Small intestine (tissue), 7 donors: ENCODE measurements around the gene SASH1. TPM values are rescaled to one million over a fixed set of nuclear protein-coding genes. Genes with fewer than 3 reads are reported as not detected.

ENCODE experiments used
- DNase-seq, 2 donors: peaks; one replicate each; pipeline versions ENCODE4 v3.0.0 to v3.0.0-alpha.2; 2013
- FAIRE-seq: peaks from 2 replicates; lab custom pipeline; 2012; peaks lifted over from hg19 to GRCh38; lab: Jason Lieb, UNC
- H3K27ac ChIP-seq, 3 donors: one replicate each; pipeline ENCODE4 v1.5.1; 2013; ENCODE audit warnings: low read length in 2 of 3, mild to moderate bottlenecking in 2 of 3, control low read depth in 1 of 3, inconsistent platforms in 1 of 3, low read depth in 1 of 3, moderate library complexity in 1 of 3
- H3K27me3 ChIP-seq, 3 donors: one replicate each; pipeline ENCODE4 v1.6.1; 2013; ENCODE audit warnings: low read length in 3 of 3, inconsistent platforms in 1 of 3; ENCODE audit not compliant: control insufficient read depth in 3 of 3, insufficient read depth in 3 of 3
- H3K36me3 ChIP-seq, 3 donors: one replicate each; pipeline ENCODE4 v1.6.1; 2013; ENCODE audit warnings: low read length in 3 of 3, inconsistent platforms in 1 of 3, low read depth in 1 of 3, mild to moderate bottlenecking in 1 of 3, moderate library complexity in 1 of 3; ENCODE audit not compliant: control insufficient read depth in 3 of 3, insufficient read depth in 2 of 3
- H3K4me1 ChIP-seq, 3 donors: one replicate each; pipeline ENCODE4 v1.6.1; 2013; ENCODE audit warnings: low read length in 2 of 3, inconsistent platforms in 1 of 3, low read depth in 1 of 3, mild to moderate bottlenecking in 1 of 3, moderate library complexity in 1 of 3; ENCODE audit not compliant: control insufficient read depth in 3 of 3, insufficient read depth in 2 of 3
- H3K4me3 ChIP-seq, 3 donors: one replicate each; pipeline ENCODE4 v1.5.1; 2013; ENCODE audit warnings: low read length in 3 of 3, control low read depth in 1 of 3, inconsistent platforms in 1 of 3, low read depth in 1 of 3, mild to moderate bottlenecking in 1 of 3, moderate library complexity in 1 of 3
- H3K9me3 ChIP-seq, 2 donors: one replicate each; pipeline ENCODE4 v1.6.1; 2013; ENCODE audit warnings: low read depth in 1 of 2, low read length in 1 of 2; ENCODE audit not compliant: control insufficient read depth in 2 of 2, insufficient read depth in 1 of 2
- WGBS, 3 donors: extraction: QIAGEN DNeasy Blood & Tissue Kit; methylation state at CpG; one replicate each; pipeline ENCODE4 v1.1.7; 2013; 5-methylcytosine and 5-hydroxymethylcytosine counted together
- polyA plus RNA-seq, 4 donors: library from polyadenylated mRNA; stranded (reverse) in 3 of 4; unstranded in 1 of 4; fragments of 200-250 nt in 3 of 4; fragments of 120-200 nt in 1 of 4; gene quantifications; one replicate each; pipeline versions ENCODE4 v1.2.1 to v1.2.3, GENCODE V29; 2013
- donor health status: healthy with polysubstance abuse.
- donor health status: control.
- donor health status: control.
- donor health status: Bipolar disorder and iron deficiency.
- donor health status: healthy.

SASH1 gene
- polyA plus RNA-seq, 4 donors = 1.3 to 16.1 (median 8.0) TPM

DNA sequence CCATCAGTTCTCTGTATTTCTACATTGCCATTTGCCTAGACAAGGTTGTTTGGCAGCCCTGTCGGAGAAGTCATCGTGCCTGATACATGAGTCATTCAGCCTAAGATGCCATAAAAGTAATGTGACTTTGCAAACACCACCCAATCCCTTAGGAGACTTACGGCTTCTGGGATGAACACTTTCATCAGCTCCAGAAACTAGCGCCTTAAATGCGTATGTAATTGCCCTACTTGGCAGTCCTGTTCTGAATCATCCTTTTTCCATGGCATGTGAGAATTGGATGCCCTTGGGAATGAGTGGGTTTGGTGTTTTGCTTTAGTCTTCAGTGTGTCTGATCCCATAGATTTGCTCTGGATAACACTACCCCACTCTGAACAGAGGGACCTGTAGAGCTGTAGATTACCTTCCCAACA is 158.5 kb downstream of the SASH1 start:
- WGBS, 3 donors = 63 to 75% (median 73%) methylated on average over 5 of the region's 5 CpGs
- Histone ChIP-seq H3K9me3 (no peaks in the 10 kb centered on the region), H3K36me3 (peaks cover 0 to 7% (median 0%) of the 10 kb centered on the region in 3 donors), H3K27ac (peak overlapping the region in 1 of 3 donors; percentile 82), H3K4me3 (no peak overlapping the region), H3K4me1 (peaks cover 0 to 3% (median 0%) of the 10 kb centered on the region in 3 donors), H3K27me3 (no peaks in the 10 kb centered on the region)
- FAIRE-seq = no peak
- peak; percentile 25 to 51 for DNase-seq

DNA sequence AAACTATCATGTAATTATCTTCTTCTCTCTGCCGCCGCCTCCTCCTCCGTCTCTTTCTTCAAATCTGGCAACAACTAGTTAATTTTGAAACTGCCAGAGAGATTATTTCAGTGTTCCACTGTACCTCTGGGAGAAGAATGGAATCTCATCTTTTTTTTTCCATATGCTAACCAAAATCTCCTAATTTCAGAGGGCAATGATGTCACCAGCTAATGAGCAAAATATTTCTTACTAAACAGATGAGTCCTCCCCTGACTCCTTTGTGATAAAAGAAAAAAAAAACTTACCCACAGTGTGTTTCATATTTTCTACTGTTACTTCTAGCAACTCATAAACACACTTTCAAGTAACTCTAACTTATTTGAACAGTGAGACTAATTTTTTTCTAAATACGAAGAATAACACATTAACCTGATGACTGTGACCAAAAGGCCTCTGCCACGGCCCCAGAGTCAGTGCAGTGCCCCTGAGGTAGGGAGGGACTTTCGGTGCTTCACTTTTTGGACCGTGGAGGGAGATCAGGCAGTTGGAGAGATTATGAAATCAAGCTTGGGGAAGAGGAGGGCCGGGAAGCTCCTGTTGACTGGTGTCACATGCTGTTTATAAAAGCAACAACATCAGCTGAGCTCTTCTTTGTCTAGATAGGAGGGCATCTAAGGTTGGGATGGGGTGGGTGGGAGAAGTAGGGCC is 159.6 kb downstream of the SASH1 start:
- DNase-seq (no peak), FAIRE-seq (no peak)
- WGBS, 3 donors = 72 to 89% (median 85%) methylated on average over 8 of the region's 8 CpGs
- Histone ChIP-seq H3K27me3 (no peaks in the 10 kb centered on the region), H3K36me3 (peaks cover 0 to 5% (median 0%) of the 10 kb centered on the region in 3 donors), H3K4me3 (no peak overlapping the region), H3K9me3 (no peaks in the 10 kb centered on the region), H3K27ac (peak overlapping the region in 1 of 3 donors; percentile 71), H3K4me1 (peaks cover 0 to 3% (median 0%) of the 10 kb centered on the region in 3 donors)

DNA sequence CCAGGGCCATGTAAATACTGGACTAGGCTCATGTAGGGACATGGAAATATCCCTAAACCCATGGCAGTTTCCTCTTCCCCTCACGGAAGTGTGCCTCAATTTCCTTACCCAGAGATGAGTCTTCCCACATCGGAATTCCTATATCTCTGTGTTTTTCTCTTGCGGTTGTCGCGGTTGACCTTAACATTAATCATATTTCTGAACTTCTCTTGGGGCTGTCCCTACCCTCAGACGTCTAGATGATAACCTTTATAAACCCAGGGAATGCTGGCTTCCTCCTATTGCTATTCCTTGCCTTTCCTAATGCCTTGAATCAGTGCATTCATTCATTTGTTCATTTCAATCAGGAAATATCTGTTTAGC is 160.1 kb downstream of the SASH1 start:
- FAIRE-seq = no peak
- Histone ChIP-seq H3K4me1 (peaks cover 0 to 3% (median 0%) of the 10 kb centered on the region in 3 donors), H3K27me3 (no peaks in the 10 kb centered on the region), H3K9me3 (no peaks in the 10 kb centered on the region), H3K36me3 (peaks cover 0 to 4% (median 0%) of the 10 kb centered on the region in 3 donors), H3K4me3 (no peak overlapping the region), H3K27ac (peak overlapping the region in 1 of 3 donors; percentile 71)
- DNase-seq = no peak
- 81 to 85% (median 84%) methylated on average over 6 of the region's 6 CpGs for WGBS, 3 donors

DNA sequence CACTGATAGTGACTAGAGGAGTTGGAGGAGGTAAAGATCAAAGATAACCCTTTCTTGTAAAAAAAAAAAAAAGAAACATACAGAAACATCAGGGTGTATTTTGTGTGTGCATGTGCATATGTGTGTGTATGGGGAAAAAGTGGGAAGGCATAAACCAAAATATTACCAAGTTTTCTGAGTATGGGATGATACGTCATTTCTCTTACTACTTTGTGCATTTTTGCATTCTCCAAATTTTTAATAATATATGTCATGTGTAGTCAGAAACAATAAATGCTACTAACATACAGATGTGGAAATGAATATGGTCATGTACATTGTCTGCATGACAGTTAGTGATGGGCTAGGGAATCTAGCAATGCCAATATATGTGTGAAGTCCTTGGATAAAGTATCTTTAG is 161.1 kb downstream of the SASH1 start:
- no peak for FAIRE-seq

DNA sequence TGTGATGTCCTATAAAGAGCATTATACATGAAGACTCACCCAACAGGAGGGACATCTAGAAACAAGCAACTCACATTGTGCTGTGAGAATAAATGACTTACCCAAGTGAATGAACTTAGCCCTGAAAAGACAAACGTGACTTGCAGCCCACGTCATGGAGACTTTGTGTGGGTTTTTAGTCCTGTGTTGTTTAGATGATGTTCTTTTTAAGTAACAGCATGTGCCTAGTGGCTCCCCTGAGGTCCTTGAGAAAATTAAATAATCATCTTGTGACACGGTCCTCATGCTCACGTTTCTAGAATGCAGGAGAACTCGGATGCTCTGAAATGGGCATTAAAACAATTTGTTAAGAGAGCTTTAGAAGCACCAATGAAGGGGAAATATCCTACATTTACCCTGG is 165.1 kb downstream of the SASH1 start:
- no peaks in the 10 kb centered on the region for H3K36me3 ChIP-seq
- H3K9me3 ChIP-seq = no peaks in the 10 kb centered on the region
- WGBS, 3 donors = 55 to 78% (median 72%) methylated on average over 5 of the region's 5 CpGs
- DNase-seq (no peak), FAIRE-seq (no peak)
- H3K4me1 ChIP-seq = no peaks in the 10 kb centered on the region
- no peaks in the 10 kb centered on the region for H3K27me3 ChIP-seq
- H3K27ac ChIP-seq = peak overlapping the region in 2 of 3 donors; percentile 67 to 87
- H3K4me3 ChIP-seq = no peak overlapping the region

More for the DNA sequence above, 161.1 kb downstream of the SASH1 start:
- Histone ChIP-seq H3K9me3 (no peaks in the 10 kb centered on the region), H3K27ac (no peak overlapping the region), H3K4me3 (no peak overlapping the region), H3K4me1 (peaks cover 0 to 3% (median 0%) of the 10 kb centered on the region in 3 donors), H3K36me3 (no peaks in the 10 kb centered on the region), H3K27me3 (no peaks in the 10 kb centered on the region)
- 46 to 93% (median 51%) methylated on average over 1 of the region's 1 CpG for WGBS, 3 donors
- DNase-seq = no peak

DNA sequence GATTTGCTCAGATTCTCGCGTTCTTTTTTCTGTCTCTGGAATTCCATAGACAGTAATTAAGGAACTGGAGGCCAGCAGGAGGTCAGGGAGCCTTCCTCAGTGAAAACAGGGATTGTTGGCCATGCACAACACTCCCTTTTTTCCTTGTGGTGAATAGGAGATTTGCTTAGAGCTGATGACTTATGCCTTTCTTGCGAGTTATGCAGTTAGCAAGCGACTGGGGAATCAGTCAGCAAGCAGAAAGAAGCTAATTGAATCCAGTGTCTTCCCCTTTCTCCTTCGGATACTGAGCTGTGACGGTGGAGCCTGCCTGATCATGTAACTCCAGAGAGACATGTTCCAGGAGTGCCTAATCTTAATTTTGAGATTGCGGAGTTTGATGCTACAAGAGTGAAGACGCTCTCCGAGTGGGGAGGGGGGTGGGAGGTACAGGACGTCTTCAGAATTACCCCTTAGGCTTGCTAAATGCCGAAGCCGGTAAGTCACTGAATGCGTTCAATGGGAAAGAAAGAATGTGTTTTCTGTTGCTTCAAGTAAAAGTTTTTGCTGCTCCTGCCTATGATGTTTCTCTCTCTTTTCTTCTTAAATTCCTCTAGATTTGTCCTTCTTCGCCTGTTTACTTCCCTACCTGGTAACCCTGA is 165.9 kb downstream of the SASH1 start:
- 60 to 89% (median 80%) methylated on average over 14 of the region's 14 CpGs for WGBS, 3 donors
- FAIRE-seq (no peak), DNase-seq (no peak)
- H3K4me1 ChIP-seq = no peaks in the 10 kb centered on the region
- peak overlapping the region in 1 of 3 donors; percentile 34 for H3K4me3 ChIP-seq
- H3K27ac ChIP-seq = peak overlapping the region in 2 of 3 donors; percentile 67 to 95
- H3K27me3 ChIP-seq = no peaks in the 10 kb centered on the region
- H3K36me3 ChIP-seq = peaks cover 0 to 2% (median 0%) of the 10 kb centered on the region in 3 donors
- no peaks in the 10 kb centered on the region for H3K9me3 ChIP-seq

DNA sequence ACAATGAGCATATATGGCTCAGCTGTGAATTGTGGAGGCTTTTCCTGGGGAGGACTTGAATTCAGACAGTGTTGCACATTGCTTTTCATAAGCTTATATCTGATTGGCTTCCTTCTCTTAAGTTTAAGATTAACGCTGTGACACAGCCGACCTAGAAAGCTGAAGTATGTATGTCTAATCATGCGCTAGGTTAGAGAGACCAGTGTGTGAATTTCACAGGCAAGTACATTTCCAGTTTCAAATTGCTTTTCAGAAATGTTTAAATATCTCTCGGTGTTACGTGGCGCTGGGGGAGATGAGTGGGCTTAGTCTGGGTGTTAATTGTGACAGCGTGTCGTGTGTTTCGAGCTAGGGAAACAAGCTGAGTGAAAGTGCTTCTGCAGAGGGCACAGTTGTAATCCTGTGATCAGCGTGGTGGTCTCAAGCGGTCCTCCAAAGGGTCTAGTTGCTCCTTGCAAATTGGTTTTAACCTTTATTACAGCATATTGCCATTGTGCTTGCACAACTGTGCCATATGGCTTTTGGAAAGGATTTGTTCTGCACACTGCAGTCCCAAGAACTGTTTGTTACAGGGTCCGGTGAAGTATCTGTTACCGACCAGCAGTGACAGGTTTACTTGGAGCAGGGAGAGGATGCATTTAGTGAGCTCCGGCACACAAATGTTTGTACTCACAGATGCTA is 166.6 kb downstream of the SASH1 start:
- Histone ChIP-seq H3K27ac (peak overlapping the region in 2 of 3 donors; percentile 67 to 95), H3K4me1 (no peaks in the 10 kb centered on the region), H3K27me3 (no peaks in the 10 kb centered on the region), H3K36me3 (peaks cover 0 to 2% (median 0%) of the 10 kb centered on the region in 3 donors), H3K4me3 (peak overlapping the region in 1 of 3 donors; percentile 34), H3K9me3 (no peaks in the 10 kb centered on the region)
- 55 to 81% (median 77%) methylated on average over 14 of the region's 14 CpGs for WGBS, 3 donors
- no peak for FAIRE-seq
- no peak for DNase-seq
